HCT116 (cell line): ENCODE measurements around the gene SCAF1. TPM values are rescaled to one million over a fixed set of nuclear protein-coding genes. Genes with fewer than 3 reads are reported as not detected.

ENCODE experiments used
- ATAC-seq: fragments of 200-7000 bp; cut with Tn5 transposase; 2 replicates; pipeline ENCODE4 v1.9.1; 2020; ENCODE audit warnings: mild to moderate bottlenecking, moderate library complexity
- BruUV-seq: library from RNA; stranded (reverse); fragments of 400-500 nt; replicated peaks from 2 replicates; lab custom pipeline; 2021; lab: Mats Ljungman, UMichigan
- CTCF ChIA-PET: fragments of 300-600 bp; sonication (Branson Sonifier 250); formaldehyde crosslinking; loops from one replicate; lab custom pipeline; 2021; ENCODE audit warnings: antibody characterized with exemption; lab: Charles Lee
- POLR2A ChIA-PET: fragments of 300-600, 350-600 bp; sonication (Branson Sonifier 250); formaldehyde crosslinking; loops from one replicate; lab custom pipeline; 2021; ENCODE audit warnings: antibody characterized with exemption; lab: Charles Lee
- RAD21 ChIA-PET, 2 experiments: fragments of 300-600 bp; sonication (Branson Sonifier 250); formaldehyde crosslinking; loops; one replicate each; lab custom pipeline; 2023; ENCODE audit warnings: low total read pairs in 2 of 2; ENCODE audit not compliant: uncharacterized antibody in 2 of 2, unreplicated experiment in 2 of 2, low non-redundant PET in 1 of 2; lab: Charles Lee
- DNase-seq: peaks from one replicate; pipeline ENCODE4 v3.0.0-alpha.2; 2010; ENCODE audit warnings: low read depth, low spot score
- H2AFZ ChIP-seq: fragments of 200-600 bp; shearing (Covaris generic), sonication (generic); 2 replicates; pipeline ENCODE4 v1.6.1; 2017; ENCODE audit warnings: low read depth, mixed run types, mixed read lengths, antibody characterized with exemption, low read length; ENCODE audit not compliant: poor library complexity, severe bottlenecking
- H3K27ac ChIP-seq: 2 replicates; pipeline ENCODE4 v1.5.1; 2012; ENCODE audit warnings: low read depth, low read length
- H3K27me3 ChIP-seq: fragments of 200-600 bp; sonication (generic); 2 replicates; pipeline ENCODE4 v1.6.1; 2016; ENCODE audit warnings: mixed run types, low read length, mixed read lengths; ENCODE audit not compliant: insufficient read depth
- H3K36me3 ChIP-seq, 2 experiments: fragments of 200-500 bp in 1 of 2; fragments of 200-600 bp in 1 of 2; sonication (Bioruptor generic) in 1 of 2; sonication (generic) in 1 of 2; 2 replicates each; pipeline versions ENCODE4 v1.5.1 to v1.6.1; 2014 to 2016; ENCODE audit warnings: low read length in 2 of 2, inconsistent platforms in 1 of 2, mixed read lengths in 1 of 2, mixed run types in 1 of 2; ENCODE audit not compliant: insufficient read depth in 2 of 2, control insufficient read depth in 1 of 2
- H3K4me1 ChIP-seq, 2 experiments: fragments of 200-600 bp in 1 of 2; sonication (generic) in 1 of 2; 2 replicates each; pipeline versions ENCODE4 v1.5.1 to v1.6.1; 2012 to 2017; ENCODE audit warnings: low read length in 2 of 2, inconsistent platforms in 1 of 2, mild to moderate bottlenecking in 1 of 2, mixed read lengths in 1 of 2, mixed run types in 1 of 2, moderate library complexity in 1 of 2; ENCODE audit not compliant: insufficient read depth in 2 of 2, control insufficient read depth in 1 of 2
- H3K4me2 ChIP-seq: fragments of 200-600 bp; sonication (generic); 2 replicates; pipeline ENCODE4 v1.6.1; 2017; ENCODE audit warnings: mixed run types, low read length, mixed read lengths
- H3K4me3 ChIP-seq, 2 experiments: fragments of 200-600 bp in 1 of 2; sonication (generic) in 1 of 2; replicated peaks in 1 of 2; 2 replicates each; pipeline ENCODE4 v1.5.1; 2011 to 2016; ENCODE audit warnings: low read length in 2 of 2, control low read depth in 1 of 2, low read depth in 1 of 2, mild to moderate bottlenecking in 1 of 2, mixed read lengths in 1 of 2, mixed run types in 1 of 2
- H3K79me2 ChIP-seq: fragments of 200-600 bp; sonication (generic); 2 replicates; pipeline ENCODE4 v1.6.1; 2017; ENCODE audit warnings: mild to moderate bottlenecking, mixed run types, low read length, moderate library complexity, mixed read lengths; ENCODE audit not compliant: insufficient read depth
- H3K9ac ChIP-seq: fragments of 200-600 bp; sonication (generic); 2 replicates; pipeline ENCODE4 v1.6.1; 2016; ENCODE audit warnings: low read length, mixed read lengths
- H3K9me2 ChIP-seq: fragments of 200-600 bp; sonication (generic), shearing (Covaris generic); 2 replicates; pipeline ENCODE4 v1.6.1; 2017; ENCODE audit warnings: mixed run types, mild to moderate bottlenecking, moderate library complexity; ENCODE audit not compliant: insufficient read depth
- H3K9me3 ChIP-seq, 2 experiments: fragments of 200-500 bp in 1 of 2; fragments of 200-600 bp in 1 of 2; sonication (Bioruptor generic) in 1 of 2; sonication (generic) in 1 of 2; 2 replicates each; pipeline ENCODE4 v1.6.1; 2014 to 2017; ENCODE audit warnings: low read length in 2 of 2, mixed read lengths in 2 of 2, inconsistent platforms in 1 of 2, low read depth in 1 of 2, mild to moderate bottlenecking in 1 of 2, mixed run types in 1 of 2, moderate library complexity in 1 of 2; ENCODE audit not compliant: control insufficient read depth in 1 of 2, insufficient read depth in 1 of 2
- H4K20me1 ChIP-seq: fragments of 200-600 bp; sonication (generic), shearing (Covaris generic); 2 replicates; pipeline ENCODE4 v1.6.1; 2017; ENCODE audit warnings: mixed run types, mild to moderate bottlenecking, moderate library complexity; ENCODE audit not compliant: insufficient read depth
- CTCF ChIP-seq, 3 experiments: fragments of 200-600 bp in 1 of 3; sonication (generic) in 1 of 3; IDR thresholded peaks in 2 of 3; conservative IDR thresholded peaks in 1 of 3; 2 replicates each; pipeline ENCODE4 v1.5.1; 2012 to 2017; ENCODE audit warnings: low read depth in 2 of 3, low read length in 2 of 3, antibody characterized with exemption in 1 of 3, borderline replicate concordance in 1 of 3, control low read depth in 1 of 3, mild to moderate bottlenecking in 1 of 3, mixed read lengths in 1 of 3, mixed run types in 1 of 3, moderate library complexity in 1 of 3; ENCODE audit not compliant: insufficient read depth in 1 of 3
- EZH2phosphoT487 ChIP-seq: fragments of 200-600 bp; IDR thresholded peaks from 2 replicates; pipeline ENCODE4 v1.6.1; 2018; ENCODE audit warnings: antibody characterized with exemption, borderline replicate concordance
- MAX ChIP-seq: IDR thresholded peaks from 2 replicates; pipeline ENCODE4 v1.6.1; 2012
- POLR2A ChIP-seq: IDR thresholded peaks from 2 replicates; pipeline ENCODE4 v1.7.0; 2011; ENCODE audit warnings: borderline replicate concordance; ENCODE audit not compliant: insufficient read depth, insufficient read length; ENCODE audit errors: extremely low read depth
- POLR2AphosphoS5 ChIP-seq: IDR thresholded peaks from 2 replicates; pipeline ENCODE4 v1.6.1; 2011; ENCODE audit warnings: mild to moderate bottlenecking, low read depth, low read length, moderate library complexity
- RAD21 ChIP-seq: IDR thresholded peaks from 2 replicates; pipeline ENCODE4 v1.6.1; 2012; ENCODE audit warnings: low read depth, mild to moderate bottlenecking
- SIN3A ChIP-seq: IDR thresholded peaks from 2 replicates; pipeline ENCODE4 v1.6.1; 2012; ENCODE audit warnings: low read depth
- SP1 ChIP-seq: IDR thresholded peaks from 2 replicates; pipeline ENCODE4 v1.6.1; 2012; ENCODE audit warnings: low read depth
- TCF7L2 ChIP-seq: IDR thresholded peaks from 2 replicates; pipeline ENCODE4 v1.7.0; 2011; ENCODE audit warnings: borderline replicate concordance, inconsistent platforms; ENCODE audit not compliant: insufficient read depth, insufficient read length; ENCODE audit errors: extremely low read depth
- ZBTB33 ChIP-seq: IDR thresholded peaks from 2 replicates; pipeline ENCODE4 v1.6.1; 2011; ENCODE audit warnings: mild to moderate bottlenecking, low read length, moderate library complexity; ENCODE audit not compliant: insufficient replicate concordance; ENCODE audit errors: extremely low read depth
- intact Hi-C: fragments of 100-400 bp; cut with micrococcal nuclease; formaldehyde crosslinking; loops from 2 replicates; pipeline ENCODE4 v1.10.0; 2022
- total RNA-seq: library from RNA; stranded (reverse); gene quantifications from one replicate; pipeline ENCODE4 v1.2.1, GENCODE V29; 2021; ENCODE audit not compliant: unreplicated experiment

SCAF1 gene
- total RNA-seq, 1 experiment from 2014 or later = 96.8 TPM

- POLR2A ChIA-PET = no interaction called here
- no peak within 1 kb of the TSS for H2AFZ ChIP-seq
- DNase-seq = no peak
Measured at GRCh38 chr19:49689133-49690078, 47.4 kb downstream of the SCAF1 start, which contains the start of gene ADM5. ADM5 (plus strand) TSS chr19:49689594; CDS start chr19:49689838, 244 bp downstream.

More at GRCh38 chr19:49689133-49690078, 47.4 kb downstream of the SCAF1 start, which contains the start of gene ADM5:
- Histone ChIP-seq H3K27me3 (no peaks in the 10 kb centered on the region), H3K9me3 (no peaks in the 10 kb centered on the region), H3K36me3 (peaks cover 23 to 27% of the 10 kb centered on the region in 2 experiments), H3K4me3 (peak within 1 kb of the TSS; percentile 28 to 58), H3K4me2 (peak within 1 kb of the TSS; percentile 80), H3K79me2 (peaks cover 17% of the 10 kb centered on the region; the same call in 1 of the 2 replicates), H3K9me2 (no peaks in the 10 kb centered on the region), H3K27ac (peak within 1 kb of the TSS; percentile 36; the same call in 1 of the 2 replicates), H4K20me1 (peaks cover 4% of the 10 kb centered on the region; the same call in 1 of the 2 replicates), H3K9ac (peak within 1 kb of the TSS; percentile 59), H3K4me1 (peaks cover 0 to 26% of the 10 kb centered on the region in 2 experiments; a peak in 2 of 4 replicates)
- ChIA-PET RAD21 (interaction anchor here in 1 of 2 experiments (0.5 kb wide), 1 partner anchor 53 kb away, joined by 5 read pairs; no protein-coding TSS in a partner anchor), CTCF (no interaction called here)
- BruUV-seq = no TSS peak
- TF ChIP-seq EZH2phosphoT487 (no peak), RAD21 (peak; percentile 29; the same call in 1 of the 2 replicates), SIN3A (no peak; the same call in 1 of the 2 replicates), ZBTB33 (no peak), CTCF (IDR thresholded peaks at IDR 0.05 in 2 of 3, conservative IDR thresholded peaks at IDR 0.05 in 1 of 3; ENCODE audit: borderline replicate concordance in 1 of 3, insufficient read depth in 1 of 3, low read depth in 2 of 3, low read length in 2 of 3) (peak; percentile 15 to 56 (median 44); a peak in 4 of 6 replicates), TCF7L2 (no peak), SP1 (no peak), POLR2A (no peak), MAX (no peak), POLR2AphosphoS5 (peak; percentile 12; the same call in 1 of the 2 replicates)
- peak; percentile 62 for ATAC-seq
- intact Hi-C loops = no loop called here
